SK-N-MC (cell line): Measurements from ENCODE around the gene INPP5A.

ENCODE experiments used
- EZH2 ChIP-seq: fragments of 200-600 bp; sonication (generic); IDR thresholded peaks from one replicate; pipeline ENCODE4 v1.6.1; 2017; ENCODE audit warnings: antibody characterized with exemption
- POLR2AphosphoS5 ChIP-seq: IDR thresholded peaks from 2 replicates; pipeline ENCODE4 v1.6.1; 2012; ENCODE audit warnings: mild to moderate bottlenecking, low read depth, low read length, borderline replicate concordance

GRCh38 chr10:132540456-132540855, 2.9 kb downstream of the INPP5A start:
- TF ChIP-seq POLR2AphosphoS5 (no peak), EZH2 (no peak)
